Colonic mucosa (tissue), 4 donors: ENCODE measurements around the gene NABP1. TPM values are rescaled to one million over a fixed set of nuclear protein-coding genes. Genes with fewer than 3 reads are reported as not detected.

ENCODE experiments used
- DNase-seq: peaks from one replicate; pipeline ENCODE4 v3.0.0-alpha.2; 2020
- H3K27ac ChIP-seq: fragments of 200-600 bp; one replicate; pipeline ENCODE4 v1.8.0; 2021
- H3K27me3 ChIP-seq: fragments of 200-600 bp; one replicate; pipeline ENCODE4 v1.8.0; 2021
- H3K36me3 ChIP-seq: fragments of 200-600 bp; one replicate; pipeline ENCODE4 v1.8.0; 2021
- H3K4me1 ChIP-seq: fragments of 200-600 bp; one replicate; pipeline ENCODE4 v1.8.0; 2021; ENCODE audit warnings: mild to moderate bottlenecking
- H3K4me3 ChIP-seq: fragments of 200-600 bp; one replicate; pipeline ENCODE4 v1.8.0; 2021
- H3K9ac ChIP-seq, 2 donors: one replicate each; pipeline ENCODE4 v1.7.0; 2013; ENCODE audit warnings: control low read depth in 2 of 2, low read depth in 2 of 2, low read length in 2 of 2
- H3K9me3 ChIP-seq: fragments of 200-600 bp; one replicate; pipeline ENCODE4 v1.8.0; 2021
- intact Hi-C: fragments of 100-400 bp; cut with DNase I; formaldehyde crosslinking; loops from one replicate; pipeline ENCODE4 v1.14.1; 2022
- total RNA-seq, 2 donors: library from RNA; stranded (reverse); fragmentation: NEBNext Ultra II Directional in 1 of 2; extraction: Animal tissue kit (Norgen Biotek cat#: 25700) in 1 of 2; gene quantifications; one replicate each; pipeline ENCODE4 v1.2.1, GENCODE V29; 2021
- TF ChIP-seq, protein P1 (sequence below): fragments of 200-600 bp; IDR thresholded peaks from one replicate; pipeline ENCODE4 v1.8.0; 2022; ENCODE audit warnings: antibody characterized with exemption, mild to moderate bottlenecking
- donor health status: healthy.
- donor health status: DM: no; HTN: no; CAD: no.
- donor health status: DM: no; HTN: no; CAD: no.

NABP1 gene
- total RNA-seq, 2 donors from 2014 or later: 10.1 to 15.9 TPM

DNA sequence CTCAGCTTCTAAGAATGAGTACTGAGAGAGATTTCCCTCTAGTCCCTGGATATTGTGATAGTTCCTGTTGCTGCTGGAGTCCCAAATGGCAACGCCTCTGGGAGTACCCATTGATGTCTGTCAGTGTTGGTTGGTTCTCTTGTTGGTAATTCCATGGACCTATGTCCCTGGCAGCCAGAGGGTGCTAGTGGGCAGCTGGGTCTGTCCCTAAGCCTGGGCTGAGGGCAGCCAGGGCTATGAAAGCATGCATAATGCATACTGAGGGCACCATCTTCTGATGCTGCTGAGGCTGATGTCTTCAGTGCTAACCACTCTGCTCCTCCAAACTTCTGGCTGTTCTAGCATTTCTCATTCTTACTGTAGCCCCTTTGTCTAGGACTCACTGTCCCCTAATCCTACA lies 35.9 kb downstream of the NABP1 start:
- Histone ChIP-seq H3K36me3 (no peaks in the 10 kb centered on the region), H3K27me3 (no peaks in the 10 kb centered on the region), H3K27ac (no peak overlapping the region), H3K4me1 (no peaks in the 10 kb centered on the region), H3K9ac (no peak overlapping the region), H3K9me3 (no peaks in the 10 kb centered on the region), H3K4me3 (no peak overlapping the region)
- TF ChIP-seq, protein P1, sequence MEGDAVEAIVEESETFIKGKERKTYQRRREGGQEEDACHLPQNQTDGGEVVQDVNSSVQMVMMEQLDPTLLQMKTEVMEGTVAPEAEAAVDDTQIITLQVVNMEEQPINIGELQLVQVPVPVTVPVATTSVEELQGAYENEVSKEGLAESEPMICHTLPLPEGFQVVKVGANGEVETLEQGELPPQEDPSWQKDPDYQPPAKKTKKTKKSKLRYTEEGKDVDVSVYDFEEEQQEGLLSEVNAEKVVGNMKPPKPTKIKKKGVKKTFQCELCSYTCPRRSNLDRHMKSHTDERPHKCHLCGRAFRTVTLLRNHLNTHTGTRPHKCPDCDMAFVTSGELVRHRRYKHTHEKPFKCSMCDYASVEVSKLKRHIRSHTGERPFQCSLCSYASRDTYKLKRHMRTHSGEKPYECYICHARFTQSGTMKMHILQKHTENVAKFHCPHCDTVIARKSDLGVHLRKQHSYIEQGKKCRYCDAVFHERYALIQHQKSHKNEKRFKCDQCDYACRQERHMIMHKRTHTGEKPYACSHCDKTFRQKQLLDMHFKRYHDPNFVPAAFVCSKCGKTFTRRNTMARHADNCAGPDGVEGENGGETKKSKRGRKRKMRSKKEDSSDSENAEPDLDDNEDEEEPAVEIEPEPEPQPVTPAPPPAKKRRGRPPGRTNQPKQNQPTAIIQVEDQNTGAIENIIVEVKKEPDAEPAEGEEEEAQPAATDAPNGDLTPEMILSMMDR: no peak
- intact Hi-C loops: no loop called here
- DNase-seq: no peak

DNA sequence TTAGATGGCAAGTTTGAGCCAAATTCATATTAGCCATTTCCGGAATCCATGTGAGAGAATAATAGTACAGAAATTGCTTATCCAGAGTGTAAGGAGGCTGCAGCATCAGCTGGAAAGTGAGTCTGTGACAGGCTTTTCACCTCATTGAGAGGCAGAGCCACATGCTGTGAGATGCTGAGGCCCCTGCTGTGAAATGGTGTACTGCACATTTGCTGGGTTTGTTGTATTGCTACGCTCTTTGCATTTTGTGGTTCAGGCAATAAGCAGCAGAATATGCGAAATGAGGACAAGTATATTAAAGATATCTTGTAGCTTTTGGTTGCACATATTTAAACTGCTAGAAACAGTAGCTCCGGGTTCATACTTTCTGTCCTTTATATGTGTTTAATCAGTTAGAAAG lies 37.0 kb downstream of the NABP1 start:
- H3K9ac ChIP-seq: no peak overlapping the region
- H3K4me3 ChIP-seq: no peak overlapping the region
- H3K4me1 ChIP-seq: no peaks in the 10 kb centered on the region
- intact Hi-C loops: no loop called here
- H3K27ac ChIP-seq: no peak overlapping the region
- H3K9me3 ChIP-seq: no peaks in the 10 kb centered on the region
- no peaks in the 10 kb centered on the region for H3K27me3 ChIP-seq
- no peak for DNase-seq
- TF ChIP-seq, protein P1: no peak
- no peaks in the 10 kb centered on the region for H3K36me3 ChIP-seq

DNA sequence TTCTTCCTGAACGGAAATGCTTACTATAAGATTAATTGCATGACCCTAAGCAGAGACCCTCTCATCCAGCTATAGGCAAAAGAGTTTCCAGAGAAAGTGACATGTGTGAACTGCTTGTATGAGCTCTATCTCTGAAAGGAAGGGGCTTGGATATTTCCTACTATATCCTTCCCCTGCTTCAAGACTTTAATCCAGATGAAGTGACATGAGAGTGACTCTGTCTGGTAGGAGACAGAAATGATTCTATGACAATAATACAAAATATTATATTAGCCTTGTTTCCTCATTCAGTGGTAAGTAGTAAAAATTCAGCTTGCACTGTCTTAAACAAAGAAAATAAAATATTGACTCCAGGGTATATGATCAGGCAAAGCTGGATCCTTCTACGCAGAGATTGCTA lies 37.5 kb downstream of the NABP1 start:
- H3K9me3 ChIP-seq: no peaks in the 10 kb centered on the region
- intact Hi-C loops: no loop called here
- H3K4me3 ChIP-seq: no peak overlapping the region

DNA sequence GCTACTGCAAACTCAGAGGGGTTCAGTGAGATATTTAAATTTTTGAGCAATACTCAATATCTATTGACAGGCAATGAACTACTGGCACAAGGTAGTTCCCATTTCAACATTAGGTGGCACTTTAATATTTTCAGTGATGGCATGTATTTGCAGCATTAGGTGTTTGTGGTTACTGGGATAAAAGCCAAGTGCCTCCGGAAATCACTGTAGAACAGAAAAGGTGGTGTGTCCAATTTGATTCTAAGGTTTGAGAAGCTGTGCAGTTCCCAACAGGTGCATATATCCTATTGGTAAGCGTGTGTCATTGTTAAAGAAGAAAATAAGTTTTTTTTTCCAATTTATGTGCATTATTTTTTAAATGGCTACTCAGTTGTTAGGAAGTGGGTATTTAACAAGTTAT lies 41.3 kb downstream of the NABP1 start:
- no peak overlapping the region for H3K9ac ChIP-seq
- no peaks in the 10 kb centered on the region for H3K9me3 ChIP-seq
- intact Hi-C loops: no loop called here
- TF ChIP-seq, protein P1: no peak
- no peak for DNase-seq
- H3K36me3 ChIP-seq: no peaks in the 10 kb centered on the region
- no peaks in the 10 kb centered on the region for H3K4me1 ChIP-seq
- H3K4me3 ChIP-seq: no peak overlapping the region
- no peaks in the 10 kb centered on the region for H3K27me3 ChIP-seq
- H3K27ac ChIP-seq: no peak overlapping the region

More for the DNA sequence above, 37.5 kb downstream of the NABP1 start:
- no peaks in the 10 kb centered on the region for H3K27me3 ChIP-seq
- TF ChIP-seq, protein P1: no peak
- H3K36me3 ChIP-seq: no peaks in the 10 kb centered on the region
- H3K27ac ChIP-seq: no peak overlapping the region
- H3K9ac ChIP-seq: no peak overlapping the region
- no peak for DNase-seq
- no peaks in the 10 kb centered on the region for H3K4me1 ChIP-seq

DNA sequence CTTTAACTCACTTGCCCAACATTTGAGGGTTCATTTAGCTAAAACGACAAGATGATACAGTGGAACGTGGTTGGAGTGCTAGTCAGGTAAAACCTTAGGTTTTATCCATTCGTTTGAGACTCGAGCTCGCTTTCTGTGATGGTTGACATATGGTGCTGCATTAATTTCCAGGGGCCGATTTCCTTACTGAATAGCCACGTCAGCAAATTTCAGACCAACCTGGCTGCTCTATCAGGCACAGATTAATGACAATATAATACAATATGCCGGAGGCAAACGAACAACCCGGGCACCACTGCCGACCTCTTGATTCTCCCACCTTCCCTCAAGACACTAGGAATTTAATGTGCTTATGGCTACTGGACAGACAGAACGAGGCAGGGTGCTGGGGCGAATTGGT lies 42.0 kb downstream of the NABP1 start:
- Histone ChIP-seq H3K9ac (no peak overlapping the region), H3K27me3 (no peaks in the 10 kb centered on the region), H3K9me3 (no peaks in the 10 kb centered on the region), H3K27ac (no peak overlapping the region), H3K36me3 (no peaks in the 10 kb centered on the region), H3K4me3 (no peak overlapping the region), H3K4me1 (no peaks in the 10 kb centered on the region)
- no peak for DNase-seq
- TF ChIP-seq, protein P1: no peak
- intact Hi-C loops: no loop called here

DNA sequence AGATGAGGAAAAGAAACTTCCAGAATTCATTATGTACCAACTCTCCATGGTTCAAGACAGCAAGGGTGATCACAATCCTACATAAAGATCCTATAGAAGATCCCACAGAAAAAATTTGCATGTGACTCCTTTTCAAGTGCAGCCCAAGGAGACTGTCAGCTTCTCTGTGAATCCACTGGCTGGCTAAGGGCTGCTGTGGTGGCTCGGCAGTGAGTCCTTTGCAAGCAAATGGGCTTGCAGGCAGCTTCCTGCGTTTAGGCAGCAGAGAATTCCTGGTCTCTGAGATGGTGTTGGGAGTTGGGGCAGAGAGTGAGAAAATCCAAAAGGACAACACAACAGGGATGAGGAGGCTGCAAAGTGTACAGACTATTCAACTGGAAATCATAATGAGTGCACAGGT lies 43.4 kb downstream of the NABP1 start:
- Histone ChIP-seq H3K4me3 (no peak overlapping the region), H3K27me3 (no peaks in the 10 kb centered on the region), H3K9me3 (no peaks in the 10 kb centered on the region), H3K36me3 (no peaks in the 10 kb centered on the region), H3K27ac (no peak overlapping the region), H3K9ac (no peak overlapping the region), H3K4me1 (no peaks in the 10 kb centered on the region)
- no peak for DNase-seq
- TF ChIP-seq, protein P1: no peak
- intact Hi-C loops: no loop called here
